NK-92 (cell line): ENCODE results near the gene HPS5.
"Not testable (repeated sequence)": the region's sequence is repeated elsewhere in the genome, so short reads cannot be mapped to it uniquely, and the experiment has no call there.

Experiments
- DNase-seq: peaks from one replicate; lab custom pipeline; 2025; ENCODE audit not compliant: unreplicated experiment; lab: John Stamatoyannopoulos, UW

HPS5 gene

GRCh38 chr11:18321969-18322711, at the start of gene HPS5, which contains the start of gene GTF2H1:
Gene HPS5 (minus strand): TSS chr11:18322140. CDS start chr11:18317858, 4,282 bp downstream.
Gene GTF2H1 (plus strand): TSS chr11:18322567. CDS start chr11:18333075, 10,508 bp downstream.
- peak; percentile 79 for DNase-seq

- DNase-seq, result no peak
These were observed 49.3 kb upstream of the HPS5 start for GRCh38 chr11:18371279-18371678.

GRCh38 chr11:18369398-18369797, 47.5 kb upstream of the HPS5 start:
- no peak for DNase-seq

GRCh38 chr11:18368221-18368620, 46.3 kb upstream of the HPS5 start:
- DNase-seq, result no peak

GRCh38 chr11:18367431-18367830, 45.5 kb upstream of the HPS5 start:
- DNase-seq, result no peak

GRCh38 chr11:18366286-18366685, 44.3 kb upstream of the HPS5 start:
- no peak for DNase-seq

GRCh38 chr11:18365741-18366140, 43.8 kb upstream of the HPS5 start:
- DNase-seq, result no peak

GRCh38 chr11:18364495-18365073, 42.6 kb upstream of the HPS5 start:
- DNase-seq, result no peak

- no peak for DNase-seq
These were observed 39.2 kb upstream of the HPS5 start for GRCh38 chr11:18361154-18361553.

GRCh38 chr11:18358646-18359045, 36.7 kb upstream of the HPS5 start:
- DNase-seq, result no peak

- no peak for DNase-seq
These were observed 30.6 kb upstream of the HPS5 start for GRCh38 chr11:18352581-18352980.

- DNase-seq, result no peak
These were observed 25.7 kb upstream of the HPS5 start for GRCh38 chr11:18347471-18348125.

GRCh38 chr11:18332891-18333290, 11.0 kb upstream of the HPS5 start:
- no peak for DNase-seq

- DNase-seq, result no peak
These were observed 10.4 kb upstream of the HPS5 start for GRCh38 chr11:18332302-18332701.

- no peak for DNase-seq
These were observed 9.0 kb upstream of the HPS5 start for GRCh38 chr11:18330921-18331320.

GRCh38 chr11:18329196-18329870, 7.4 kb upstream of the HPS5 start:
- DNase-seq, result no peak

- DNase-seq, result no peak
These were observed 2.4 kb upstream of the HPS5 start for GRCh38 chr11:18324381-18324780.

GRCh38 chr11:18323881-18324280, 1.9 kb upstream of the HPS5 start:
- not testable (repeated sequence) for DNase-seq

- DNase-seq, result no peak
These were observed 1.1 kb upstream of the HPS5 start for GRCh38 chr11:18322818-18323570.

GRCh38 chr11:18321578-18321968, 367 bp downstream of the HPS5 start:
- no peak for DNase-seq

- no peak for DNase-seq
These were observed 1.3 kb downstream of the HPS5 start for GRCh38 chr11:18320617-18321016.
